Measurements from ENCODE around the gene ZBTB48.
"Not testable (repeated sequence)": the region's sequence is repeated elsewhere in the genome, so short reads cannot be mapped to it uniquely, and the experiment has no call there.

ZBTB48 gene

GRCh38 chr1:6579374-6580118 is at the start of gene ZBTB48:
TSS of gene ZBTB48 (plus strand) at chr1:6579994. CDS start at chr1:6580610, 616 bp downstream.
- peak; percentile 99 for FAIRE-seq

DNA sequence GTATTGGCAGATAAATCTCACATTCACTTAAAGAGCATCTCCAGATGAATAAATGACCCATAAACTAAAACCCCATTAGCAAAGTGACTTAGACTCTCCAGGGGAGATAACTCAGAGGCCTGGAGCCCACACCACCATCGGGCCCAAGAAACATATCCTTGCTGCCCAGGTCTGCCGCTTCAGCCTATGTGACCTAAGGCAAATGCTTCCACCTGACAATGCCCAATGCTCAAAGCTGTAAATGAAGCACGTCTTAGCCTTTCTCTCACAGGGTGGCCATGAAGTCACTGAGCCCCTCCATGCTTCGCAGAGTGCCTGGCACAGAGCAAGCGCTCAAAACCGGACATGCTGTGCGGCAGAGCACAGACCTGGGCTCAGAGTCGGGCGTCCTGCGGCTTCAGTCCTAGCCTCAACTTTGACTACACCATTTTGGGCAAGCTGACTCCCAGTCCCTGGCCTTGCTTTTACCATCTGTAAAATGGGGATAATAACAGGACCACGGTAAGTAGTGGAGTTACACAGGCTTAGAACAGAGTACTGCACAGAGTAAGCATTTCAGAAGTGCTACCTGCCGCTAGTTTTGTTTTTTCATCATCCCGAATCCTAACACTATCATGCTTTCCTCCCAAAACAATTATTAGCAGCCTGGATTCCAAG is 49.2 kb upstream of the ZBTB48 start:
- FAIRE-seq, result no peak

GRCh38 chr1:6531996-6532395 is 47.8 kb upstream of the ZBTB48 start:
- FAIRE-seq, result no peak

DNA sequence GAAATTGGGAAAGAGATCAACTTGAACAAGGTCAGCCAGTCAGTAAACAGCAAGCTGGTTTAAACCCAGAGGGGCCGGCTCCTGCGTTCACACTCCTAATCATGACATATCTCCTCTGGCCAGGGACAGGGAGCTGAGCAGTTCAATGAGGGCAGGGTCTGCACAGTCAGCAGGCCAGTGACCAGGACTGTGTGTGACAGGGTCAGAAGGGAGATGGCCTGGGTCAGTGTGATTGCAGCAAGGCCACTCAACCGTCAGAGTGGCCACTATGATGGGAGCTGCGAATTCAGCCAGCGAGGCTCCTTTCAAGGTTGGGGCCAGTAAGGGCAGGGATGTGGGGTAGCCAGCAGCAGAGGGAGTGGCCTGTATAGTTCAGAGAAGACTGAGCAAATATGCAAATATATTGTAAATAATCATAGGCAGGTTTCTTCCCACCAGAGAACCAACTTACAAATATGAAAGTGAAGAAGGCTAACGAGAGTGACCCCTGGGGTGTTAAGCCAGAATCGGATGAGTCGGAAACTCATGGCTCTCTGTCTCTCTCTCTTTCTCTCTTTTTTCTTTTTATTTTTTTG is 45.5 kb upstream of the ZBTB48 start:
- no peak for FAIRE-seq

- FAIRE-seq, result no peak
Measured at GRCh38 chr1:6535214-6535613, 44.6 kb upstream of the ZBTB48 start.

- FAIRE-seq, result no peak
Measured at GRCh38 chr1:6536291-6536690, 43.5 kb upstream of the ZBTB48 start.

GRCh38 chr1:6538956-6539355 is 40.8 kb upstream of the ZBTB48 start:
- FAIRE-seq, result peak; percentile 23

- FAIRE-seq, result no peak
Measured at GRCh38 chr1:6544831-6545230, 35.0 kb upstream of the ZBTB48 start.

DNA sequence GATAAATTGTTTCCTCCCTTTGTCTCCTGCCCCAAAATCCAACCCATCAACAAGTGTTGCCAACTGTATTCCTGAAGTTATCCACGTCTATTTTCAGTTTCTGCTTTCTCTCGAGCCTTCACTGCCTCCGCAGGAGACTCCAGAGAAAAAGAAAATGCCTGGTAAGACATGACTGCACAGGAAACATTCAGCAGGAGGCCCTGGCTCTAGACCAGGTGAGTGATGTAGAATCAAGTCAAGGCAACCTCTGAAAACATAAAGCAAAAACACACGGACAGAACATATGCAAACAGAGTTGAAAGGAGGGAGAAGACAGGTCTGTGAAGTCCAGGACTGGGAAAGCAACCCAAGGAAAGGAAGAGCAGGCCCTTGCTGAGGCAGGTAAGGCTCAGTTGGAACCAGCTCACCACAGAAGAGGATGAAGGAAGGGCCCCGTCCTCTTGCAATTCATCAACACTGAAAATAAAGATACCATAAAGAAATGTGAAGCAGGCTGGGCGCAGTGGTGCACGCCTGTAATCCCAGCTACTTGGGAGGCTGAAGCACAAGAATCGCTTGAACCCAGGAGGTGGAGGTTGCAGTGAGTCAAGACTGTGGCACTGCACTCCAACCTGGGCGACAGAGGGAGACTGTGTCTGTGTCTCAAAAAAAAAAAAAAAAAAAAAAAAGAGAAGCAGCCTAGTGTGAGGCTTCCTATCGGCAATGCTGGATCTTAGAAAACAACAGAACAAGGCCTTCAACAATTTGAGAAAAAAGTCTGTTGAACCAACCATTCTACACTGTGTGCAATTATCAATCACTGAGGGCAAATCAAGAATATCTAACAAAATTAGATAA is 34.3 kb upstream of the ZBTB48 start:
- FAIRE-seq, result no peak

DNA sequence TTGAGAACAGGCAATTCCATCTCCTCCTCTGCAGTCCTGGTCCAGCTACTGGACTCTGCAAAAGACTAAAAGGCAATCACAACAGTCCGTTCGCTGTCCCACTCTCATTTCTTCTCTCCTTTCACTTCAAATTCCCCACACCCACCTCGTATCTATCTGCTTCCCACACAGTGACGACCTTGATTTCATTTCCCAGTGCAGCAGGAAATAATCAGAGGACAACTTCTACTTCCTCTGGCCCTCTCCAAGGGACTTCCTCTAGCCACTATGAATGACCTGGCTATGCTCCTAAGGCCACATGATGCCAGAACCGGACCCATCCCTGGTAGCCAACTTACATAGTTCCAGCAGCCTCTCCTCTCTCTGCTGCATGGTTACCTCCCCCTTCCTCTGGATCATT is 33.5 kb upstream of the ZBTB48 start:
- no peak for FAIRE-seq

GRCh38 chr1:6547301-6547700 is 32.5 kb upstream of the ZBTB48 start:
- no peak for FAIRE-seq

- FAIRE-seq, result peak; percentile 91
Measured at GRCh38 chr1:6554031-6554906, 25.5 kb upstream of the ZBTB48 start, which contains the start of gene NOL9. TSS of gene NOL9 (minus strand) at chr1:6554513. CDS start at chr1:6554502, 11 bp downstream.

- no peak for FAIRE-seq
Measured at GRCh38 chr1:6554907-6555778, 24.7 kb upstream of the ZBTB48 start, which contains the start of gene TAS1R1. TSS of gene TAS1R1 (plus strand) at chr1:6555307. CDS start at chr1:6555374, 67 bp downstream.

GRCh38 chr1:6557597-6557996 is 22.2 kb upstream of the ZBTB48 start:
- no peak for FAIRE-seq

GRCh38 chr1:6559161-6559560 is 20.6 kb upstream of the ZBTB48 start:
- not testable (repeated sequence) for FAIRE-seq

- no peak for FAIRE-seq
Measured at GRCh38 chr1:6560267-6560666, 19.5 kb upstream of the ZBTB48 start.

DNA sequence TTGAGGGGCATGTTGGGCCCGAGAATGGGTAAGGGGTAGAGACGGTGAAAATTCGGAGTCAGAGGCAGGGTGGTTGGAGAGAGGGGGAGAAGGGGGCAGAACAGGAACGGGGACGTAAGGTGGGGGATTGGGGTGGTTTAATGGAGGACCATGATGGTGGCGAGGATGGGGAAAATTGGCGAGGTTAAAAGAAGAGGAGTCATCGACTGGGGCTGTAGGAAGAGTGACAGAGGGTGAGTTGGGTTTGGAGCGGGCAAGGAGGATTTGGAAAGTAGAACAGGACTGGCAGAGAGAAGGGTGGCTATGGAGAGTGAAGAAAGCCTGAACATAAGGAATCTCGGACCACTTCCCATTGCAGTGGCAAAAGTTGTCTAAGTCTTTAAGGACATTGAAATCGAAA is 10.8 kb upstream of the ZBTB48 start:
- no peak for FAIRE-seq

- FAIRE-seq, result no peak
Measured at GRCh38 chr1:6570100-6570499, 9.7 kb upstream of the ZBTB48 start.

DNA sequence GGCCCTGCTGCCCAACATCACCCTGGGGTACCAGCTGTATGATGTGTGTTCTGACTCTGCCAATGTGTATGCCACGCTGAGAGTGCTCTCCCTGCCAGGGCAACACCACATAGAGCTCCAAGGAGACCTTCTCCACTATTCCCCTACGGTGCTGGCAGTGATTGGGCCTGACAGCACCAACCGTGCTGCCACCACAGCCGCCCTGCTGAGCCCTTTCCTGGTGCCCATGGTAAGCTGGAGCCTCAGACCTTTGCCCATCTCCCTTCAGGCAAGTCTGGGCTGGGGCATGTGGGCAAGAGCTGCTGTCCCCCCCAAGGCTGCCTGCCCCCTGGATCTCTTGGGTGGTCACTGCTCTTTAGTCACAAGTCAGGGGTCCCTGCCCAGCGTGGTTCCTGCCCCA is 8.8 kb upstream of the ZBTB48 start:
- no peak for FAIRE-seq

- FAIRE-seq, result no peak
Measured at GRCh38 chr1:6572653-6573383, 7.0 kb upstream of the ZBTB48 start.

All from G401.6 (cell line).